Adrenal gland (tissue), 5 donors: Measurements from ENCODE around the gene SIKE1.

ENCODE experiments used
- CTCF ChIP-seq, 6 experiments: fragments of 450-650 bp in 4 of 6; fragments of 200-600 bp in 2 of 6; sonication (generic) in 1 of 6; IDR thresholded peaks; 1 replicate in 5 of 6; 2 replicates in 1 of 6; pipeline versions ENCODE4 v1.5.1 to v1.8.0; 2016 to 2021; ENCODE audit warnings: antibody characterized with exemption in 6 of 6, mild to moderate bottlenecking in 2 of 6, moderate library complexity in 1 of 6
- POLR2A ChIP-seq, 2 donors: fragments of 450-650 bp; IDR thresholded peaks; one replicate each; pipeline ENCODE4 v1.6.1; 2017; ENCODE audit warnings: antibody characterized with exemption in 2 of 2, mild to moderate bottlenecking in 2 of 2, moderate library complexity in 1 of 2
- donor health status: DM: no; HTN: no; CAD: no.

GRCh38 chr1:114764689-114765088, 15.8 kb downstream of the SIKE1 start:
- TF ChIP-seq CTCF (IDR thresholded peaks at IDR 0.05), result peak in 1 of 6 experiments; percentile 6
- TF ChIP-seq POLR2A (IDR thresholded peaks at IDR 0.05), result no peak
